ENCODE data around the gene PLA2G6.
A peak's percentile ranks its signal among the peaks of the same experiment; 100 is the strongest.

PLA2G6 gene

DNA sequence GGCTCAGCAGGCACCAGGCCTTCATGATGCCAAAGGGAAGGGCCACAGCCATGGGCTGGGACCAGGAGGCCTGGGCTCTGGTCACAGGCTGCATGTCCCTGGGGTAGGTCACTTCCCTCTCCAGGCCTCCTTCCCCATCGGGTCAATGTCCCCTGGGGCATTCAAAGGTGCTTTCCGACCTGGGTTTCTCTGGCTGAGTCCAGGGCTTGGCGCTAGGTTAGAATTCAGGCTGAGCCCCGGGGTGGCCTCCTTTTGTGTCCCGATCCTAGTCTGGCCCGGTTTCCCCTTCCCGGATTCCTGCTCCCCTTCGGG is 32.3 kb upstream of the PLA2G6 start:
- Histone ChIP-seq H3K4me1 (ENCODE audit: insufficient read depth, poor library complexity, severe bottlenecking) (peaks cover 12% of the 10 kb centered on the region), H3K4me3 (ENCODE audit: severe bottlenecking) (no peak overlapping the region), H3K27me3 (ENCODE audit: insufficient read depth, poor library complexity, severe bottlenecking) (no peaks in the 10 kb centered on the region), H3K36me3 (ENCODE audit: low read depth) (peaks cover 32% of the 10 kb centered on the region), H3K27ac (ENCODE audit: poor library complexity, severe bottlenecking) (peak overlapping the region; percentile 7), H3K9me3 (ENCODE audit: severe bottlenecking) (no peaks in the 10 kb centered on the region)
- DNase-seq (ENCODE audit: low spot score) (no peak), ATAC-seq (ENCODE audit: low read depth) (no peak)
- TF ChIP-seq, protein P1, sequence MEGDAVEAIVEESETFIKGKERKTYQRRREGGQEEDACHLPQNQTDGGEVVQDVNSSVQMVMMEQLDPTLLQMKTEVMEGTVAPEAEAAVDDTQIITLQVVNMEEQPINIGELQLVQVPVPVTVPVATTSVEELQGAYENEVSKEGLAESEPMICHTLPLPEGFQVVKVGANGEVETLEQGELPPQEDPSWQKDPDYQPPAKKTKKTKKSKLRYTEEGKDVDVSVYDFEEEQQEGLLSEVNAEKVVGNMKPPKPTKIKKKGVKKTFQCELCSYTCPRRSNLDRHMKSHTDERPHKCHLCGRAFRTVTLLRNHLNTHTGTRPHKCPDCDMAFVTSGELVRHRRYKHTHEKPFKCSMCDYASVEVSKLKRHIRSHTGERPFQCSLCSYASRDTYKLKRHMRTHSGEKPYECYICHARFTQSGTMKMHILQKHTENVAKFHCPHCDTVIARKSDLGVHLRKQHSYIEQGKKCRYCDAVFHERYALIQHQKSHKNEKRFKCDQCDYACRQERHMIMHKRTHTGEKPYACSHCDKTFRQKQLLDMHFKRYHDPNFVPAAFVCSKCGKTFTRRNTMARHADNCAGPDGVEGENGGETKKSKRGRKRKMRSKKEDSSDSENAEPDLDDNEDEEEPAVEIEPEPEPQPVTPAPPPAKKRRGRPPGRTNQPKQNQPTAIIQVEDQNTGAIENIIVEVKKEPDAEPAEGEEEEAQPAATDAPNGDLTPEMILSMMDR (IDR thresholded peaks at IDR 0.05; ENCODE audit: poor library complexity, severe bottlenecking) = no peak

DNA sequence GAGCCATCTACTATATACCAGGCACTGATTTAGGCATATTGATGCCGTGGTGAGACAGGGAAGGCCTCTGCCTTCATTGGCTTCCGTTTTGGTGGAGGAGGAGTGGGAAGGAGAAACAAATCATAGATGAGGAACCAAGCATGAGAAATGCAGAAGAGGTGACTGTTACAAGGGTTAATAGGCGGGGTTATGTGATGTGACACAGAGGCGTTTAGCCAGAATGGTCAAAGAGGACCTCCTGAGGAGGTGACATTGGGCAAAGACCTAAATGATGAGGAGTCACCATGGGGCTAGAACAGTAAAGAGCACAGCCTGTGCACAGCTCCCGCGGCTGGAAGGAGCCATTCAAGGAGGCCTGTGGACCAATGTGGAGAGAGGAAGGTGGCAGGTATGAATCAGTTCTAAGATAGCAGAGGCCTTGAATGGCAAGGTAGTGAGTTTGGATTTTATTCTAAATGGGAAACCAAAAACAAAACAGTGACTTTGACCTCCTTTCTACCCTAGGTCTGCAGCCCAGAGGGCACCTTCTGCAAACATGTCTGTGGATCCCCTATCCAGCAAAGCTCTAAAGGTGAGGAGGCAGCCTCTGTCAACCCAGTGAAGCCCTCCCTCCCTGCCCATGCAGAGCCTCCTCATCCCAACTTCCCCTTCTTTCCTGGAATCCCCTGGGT is 31.8 kb upstream of the PLA2G6 start:
- ATAC-seq (ENCODE audit: low read depth) = no peak
- TF ChIP-seq, protein P1 (IDR thresholded peaks at IDR 0.05; ENCODE audit: poor library complexity, severe bottlenecking) = no peak
- H3K27ac ChIP-seq (ENCODE audit: poor library complexity, severe bottlenecking) = peak overlapping the region; percentile 7
- peaks cover 32% of the 10 kb centered on the region for H3K36me3 ChIP-seq (ENCODE audit: low read depth)
- no peaks in the 10 kb centered on the region for H3K9me3 ChIP-seq (ENCODE audit: severe bottlenecking)
- H3K4me3 ChIP-seq (ENCODE audit: severe bottlenecking) = no peak overlapping the region
- H3K27me3 ChIP-seq (ENCODE audit: insufficient read depth, poor library complexity, severe bottlenecking) = no peaks in the 10 kb centered on the region
- DNase-seq (ENCODE audit: low spot score) = no peak
- H3K4me1 ChIP-seq (ENCODE audit: insufficient read depth, poor library complexity, severe bottlenecking) = peaks cover 7% of the 10 kb centered on the region

DNA sequence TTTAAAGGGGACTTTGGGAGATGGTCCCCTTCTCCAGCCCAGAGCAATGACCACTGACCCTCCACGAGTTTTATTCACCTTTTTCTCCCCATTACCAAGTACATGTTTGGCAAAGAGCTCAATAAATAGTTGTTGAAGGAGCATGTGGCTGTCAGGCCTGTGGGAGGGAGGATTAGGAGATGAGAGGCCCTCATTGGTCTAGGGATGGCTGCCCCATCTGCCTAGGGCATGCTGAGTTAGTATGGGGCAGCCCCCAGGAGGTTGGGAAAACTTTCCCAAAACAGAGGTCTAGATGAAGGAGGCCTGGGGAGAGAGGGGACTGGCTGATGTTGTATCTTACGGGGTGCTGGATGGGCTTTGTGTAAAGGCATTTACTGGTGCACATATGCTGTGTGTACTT is 30.8 kb upstream of the PLA2G6 start:
- Histone ChIP-seq H3K4me3 (ENCODE audit: severe bottlenecking) (no peak overlapping the region), H3K9me3 (ENCODE audit: severe bottlenecking) (no peaks in the 10 kb centered on the region), H3K36me3 (ENCODE audit: low read depth) (peaks cover 37% of the 10 kb centered on the region), H3K4me1 (ENCODE audit: insufficient read depth, poor library complexity, severe bottlenecking) (no peaks in the 10 kb centered on the region), H3K27ac (ENCODE audit: poor library complexity, severe bottlenecking) (peak overlapping the region; percentile 13), H3K27me3 (ENCODE audit: insufficient read depth, poor library complexity, severe bottlenecking) (no peaks in the 10 kb centered on the region)
- TF ChIP-seq, protein P1 (IDR thresholded peaks at IDR 0.05; ENCODE audit: poor library complexity, severe bottlenecking) = no peak
- ATAC-seq (ENCODE audit: low read depth) (no peak), DNase-seq (ENCODE audit: low spot score) (no peak)

DNA sequence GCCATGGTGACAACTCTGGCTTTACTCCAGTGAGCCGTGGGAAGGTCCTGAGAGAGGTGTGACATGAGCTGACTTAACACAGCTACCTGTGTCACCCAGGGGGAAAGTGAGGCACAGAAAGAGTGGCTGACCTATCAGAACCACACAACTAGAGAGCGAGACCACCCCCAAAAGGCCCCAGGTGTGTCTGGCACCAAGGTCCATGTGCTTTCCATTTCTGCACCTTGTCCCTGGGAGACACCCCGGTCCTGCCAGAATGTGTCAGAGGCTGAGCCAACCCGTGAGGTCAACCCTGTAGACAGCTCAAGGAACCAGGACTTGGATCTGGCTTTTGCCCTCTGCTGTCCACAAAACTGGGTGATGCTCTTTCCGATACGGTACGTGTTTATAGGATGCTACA is 29.9 kb upstream of the PLA2G6 start:
- ATAC-seq (ENCODE audit: low read depth) = no peak

DNA sequence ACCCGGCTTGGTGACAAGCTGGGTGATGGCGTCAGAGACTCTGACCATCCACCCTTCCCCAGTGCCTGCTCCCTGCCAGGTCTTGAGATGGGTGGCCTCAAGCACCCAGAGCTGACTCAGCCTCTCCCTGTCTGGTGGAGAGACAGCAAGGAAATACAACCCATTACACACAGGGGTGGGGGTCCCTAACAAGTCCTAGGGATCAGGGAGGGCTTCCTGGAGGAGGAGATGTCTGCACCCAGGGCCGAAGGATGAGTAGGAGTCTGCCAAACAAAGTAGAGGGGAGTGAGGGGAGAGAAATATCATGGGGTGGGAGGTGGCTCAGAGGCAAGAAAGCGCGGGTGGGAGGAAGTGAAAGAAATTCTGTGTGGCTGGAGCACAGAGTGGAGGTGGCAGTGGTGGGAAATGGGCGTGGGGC is 26.9 kb upstream of the PLA2G6 start:
- Histone ChIP-seq H3K4me3 (ENCODE audit: severe bottlenecking) (no peak overlapping the region), H3K9me3 (ENCODE audit: severe bottlenecking) (no peaks in the 10 kb centered on the region), H3K27me3 (ENCODE audit: insufficient read depth, poor library complexity, severe bottlenecking) (no peaks in the 10 kb centered on the region), H3K36me3 (ENCODE audit: low read depth) (peaks cover 16% of the 10 kb centered on the region; the same call in 1 of the 2 replicates), H3K27ac (ENCODE audit: poor library complexity, severe bottlenecking) (no peak overlapping the region), H3K4me1 (ENCODE audit: insufficient read depth, poor library complexity, severe bottlenecking) (peaks cover 6% of the 10 kb centered on the region)
- no peak for ATAC-seq (ENCODE audit: low read depth)
- DNase-seq (ENCODE audit: low spot score) = no peak
- TF ChIP-seq, protein P1 (IDR thresholded peaks at IDR 0.05; ENCODE audit: poor library complexity, severe bottlenecking) = no peak

More for the DNA sequence above, 29.9 kb upstream of the PLA2G6 start:
- TF ChIP-seq, protein P1 (IDR thresholded peaks at IDR 0.05; ENCODE audit: poor library complexity, severe bottlenecking) = no peak
- Histone ChIP-seq H3K9me3 (ENCODE audit: severe bottlenecking) (no peaks in the 10 kb centered on the region), H3K27me3 (ENCODE audit: insufficient read depth, poor library complexity, severe bottlenecking) (no peaks in the 10 kb centered on the region), H3K36me3 (ENCODE audit: low read depth) (peaks cover 34% of the 10 kb centered on the region), H3K27ac (ENCODE audit: poor library complexity, severe bottlenecking) (no peak overlapping the region), H3K4me3 (ENCODE audit: severe bottlenecking) (no peak overlapping the region), H3K4me1 (ENCODE audit: insufficient read depth, poor library complexity, severe bottlenecking) (no peaks in the 10 kb centered on the region)
- no peak for DNase-seq (ENCODE audit: low spot score)
